Measurements from ENCODE around the gene TBC1D10A. TPM values are rescaled to one million over a fixed set of nuclear protein-coding genes. Genes with fewer than 3 reads are reported as not detected.

The TBC1D10A gene
- total RNA-seq, 2 experiments from 2014 or later = 38.9 to 41.8 TPM

GRCh38 chr22:30273711-30274436 is 52.9 kb downstream of the TBC1D10A start:
- H3K4me3 Mint-ChIP-seq = no peak overlapping the region
- Histone ChIP-seq H3K9me3 (ENCODE audit: control insufficient read depth in 1 of 2, insufficient read depth in 1 of 2, low read length in 2 of 2) (no peaks in the 10 kb centered on the region), H3K36me3 (ENCODE audit: insufficient read depth, low read length) (peaks cover 5% of the 10 kb centered on the region), H3K4me1 (ENCODE audit: insufficient read depth, low read length) (peaks cover 22% of the 10 kb centered on the region), H3K4me3 (ENCODE audit: low read length) (no peak overlapping the region), H3K27me3 (ENCODE audit: control insufficient read depth in 1 of 2, insufficient read depth in 2 of 2, low read length in 2 of 2) (no peaks in the 10 kb centered on the region), H3K27ac (ENCODE audit: low read depth in 1 of 2, low read length in 2 of 2) (no peak overlapping the region)
- intact Hi-C loops (cut with DNase I, micrococcal nuclease) = no loop called here
- peak overlapping the region; percentile 42 for H3K27ac Mint-ChIP-seq
- H3K36me3 Mint-ChIP-seq (ENCODE audit: low read depth) = peaks cover 15% of the 10 kb centered on the region
- TF ChIP-seq, protein P1, sequence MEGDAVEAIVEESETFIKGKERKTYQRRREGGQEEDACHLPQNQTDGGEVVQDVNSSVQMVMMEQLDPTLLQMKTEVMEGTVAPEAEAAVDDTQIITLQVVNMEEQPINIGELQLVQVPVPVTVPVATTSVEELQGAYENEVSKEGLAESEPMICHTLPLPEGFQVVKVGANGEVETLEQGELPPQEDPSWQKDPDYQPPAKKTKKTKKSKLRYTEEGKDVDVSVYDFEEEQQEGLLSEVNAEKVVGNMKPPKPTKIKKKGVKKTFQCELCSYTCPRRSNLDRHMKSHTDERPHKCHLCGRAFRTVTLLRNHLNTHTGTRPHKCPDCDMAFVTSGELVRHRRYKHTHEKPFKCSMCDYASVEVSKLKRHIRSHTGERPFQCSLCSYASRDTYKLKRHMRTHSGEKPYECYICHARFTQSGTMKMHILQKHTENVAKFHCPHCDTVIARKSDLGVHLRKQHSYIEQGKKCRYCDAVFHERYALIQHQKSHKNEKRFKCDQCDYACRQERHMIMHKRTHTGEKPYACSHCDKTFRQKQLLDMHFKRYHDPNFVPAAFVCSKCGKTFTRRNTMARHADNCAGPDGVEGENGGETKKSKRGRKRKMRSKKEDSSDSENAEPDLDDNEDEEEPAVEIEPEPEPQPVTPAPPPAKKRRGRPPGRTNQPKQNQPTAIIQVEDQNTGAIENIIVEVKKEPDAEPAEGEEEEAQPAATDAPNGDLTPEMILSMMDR (IDR thresholded peaks at IDR 0.05) = no peak
- ATAC-seq (ENCODE audit: poor library complexity) = no peak
- H3K4me1 Mint-ChIP-seq (ENCODE audit: low read depth) = peaks cover 39% of the 10 kb centered on the region
- no peaks in the 10 kb centered on the region for H3K27me3 Mint-ChIP-seq
- DNase-seq = no peak
- H3K9me3 Mint-ChIP-seq = no peaks in the 10 kb centered on the region
- CTCF ChIA-PET = no interaction called here
- POLR2A ChIA-PET = interaction anchor here (0.7 kb wide), 1 partner anchor 906 kb away, joined by 3 read pairs; no protein-coding TSS in a partner anchor

- Histone ChIP-seq H3K4me1 (ENCODE audit: insufficient read depth, low read length) (peaks cover 27% of the 10 kb centered on the region), H3K4me3 (ENCODE audit: low read length) (no peak overlapping the region), H3K27me3 (ENCODE audit: control insufficient read depth in 1 of 2, insufficient read depth in 2 of 2, low read length in 2 of 2) (no peaks in the 10 kb centered on the region), H3K9me3 (ENCODE audit: control insufficient read depth in 1 of 2, insufficient read depth in 1 of 2, low read length in 2 of 2) (no peaks in the 10 kb centered on the region), H3K36me3 (ENCODE audit: insufficient read depth, low read length) (peaks cover 8% of the 10 kb centered on the region), H3K27ac (ENCODE audit: low read depth in 1 of 2, low read length in 2 of 2) (no peak overlapping the region)
- Mint-ChIP-seq H3K4me3 (no peak overlapping the region), H3K27me3 (no peaks in the 10 kb centered on the region), H3K4me1 (ENCODE audit: low read depth) (peaks cover 40% of the 10 kb centered on the region), H3K9me3 (no peaks in the 10 kb centered on the region), H3K27ac (no peak overlapping the region), H3K36me3 (ENCODE audit: low read depth) (peaks cover 15% of the 10 kb centered on the region)
- CTCF ChIA-PET = no interaction called here
- TF ChIP-seq, protein P1 (IDR thresholded peaks at IDR 0.05) = no peak
- intact Hi-C loops (cut with DNase I, micrococcal nuclease) = no loop called here
- no peak for ATAC-seq (ENCODE audit: poor library complexity)
- POLR2A ChIA-PET = interaction anchor here (0.7 kb wide), 1 partner anchor 907 kb away, joined by 3 read pairs; no protein-coding TSS in a partner anchor
- peak in 2 of 14 experiments; percentile 41 to 47 for DNase-seq
These were observed 53.8 kb downstream of the TBC1D10A start for GRCh38 chr22:30272781-30273601.

- TF ChIP-seq, protein P1 (IDR thresholded peaks at IDR 0.05) = no peak
- no peaks in the 10 kb centered on the region for H3K9me3 Mint-ChIP-seq
- ATAC-seq (ENCODE audit: poor library complexity) (no peak), DNase-seq (peak in 2 of 14 experiments; percentile 73 to 81)
- Histone ChIP-seq H3K4me3 (ENCODE audit: low read length) (no peak overlapping the region), H3K27me3 (ENCODE audit: control insufficient read depth in 1 of 2, insufficient read depth in 2 of 2, low read length in 2 of 2) (no peaks in the 10 kb centered on the region), H3K4me1 (ENCODE audit: insufficient read depth, low read length) (peaks cover 38% of the 10 kb centered on the region), H3K27ac (ENCODE audit: low read depth in 1 of 2, low read length in 2 of 2) (no peak overlapping the region), H3K36me3 (ENCODE audit: insufficient read depth, low read length) (peaks cover 8% of the 10 kb centered on the region), H3K9me3 (ENCODE audit: control insufficient read depth in 1 of 2, insufficient read depth in 1 of 2, low read length in 2 of 2) (no peaks in the 10 kb centered on the region)
- ChIA-PET CTCF (interaction anchor here (1.2 kb wide), 2 partner anchors 10 to 16 kb away, joined by 3 to 4 read pairs; no protein-coding TSS in a partner anchor), POLR2A (interaction anchor here (1.3 kb wide), 1 partner anchor 9 kb away, joined by 3 read pairs; no protein-coding TSS in a partner anchor)
- H3K27me3 Mint-ChIP-seq = no peaks in the 10 kb centered on the region
- intact Hi-C loops (cut with DNase I, micrococcal nuclease) = no loop called here
- peak overlapping the region; percentile 39 for H3K27ac Mint-ChIP-seq
- H3K4me3 Mint-ChIP-seq = no peak overlapping the region
- peaks cover 22% of the 10 kb centered on the region for H3K36me3 Mint-ChIP-seq (ENCODE audit: low read depth)
- peaks cover 48% of the 10 kb centered on the region for H3K4me1 Mint-ChIP-seq (ENCODE audit: low read depth)
These were observed 55.9 kb downstream of the TBC1D10A start for GRCh38 chr22:30270832-30271231.

All from CD4-positive, alpha-beta T cell (primary cell).